Parathyroid adenoma (tissue), 2 donors: ENCODE data around the gene FJX1.

ENCODE experiments used
- H2AFZ ChIP-seq: fragments of 300-600 bp; sonication (generic); one replicate; pipeline ENCODE4 v1.7.0; 2017; ENCODE audit warnings: antibody characterized with exemption, mild to moderate bottlenecking
- H3K27ac ChIP-seq: fragments of 300-600 bp; sonication (generic); one replicate; pipeline ENCODE4 v1.7.0; 2017
- H3K27me3 ChIP-seq: fragments of 300-600 bp; sonication (generic); one replicate; pipeline ENCODE4 v1.7.0; 2017; ENCODE audit warnings: low read length; ENCODE audit not compliant: control insufficient read depth, insufficient read depth
- H3K36me3 ChIP-seq: fragments of 300-600 bp; sonication (generic); one replicate; pipeline ENCODE4 v1.7.0; 2017; ENCODE audit warnings: low read length; ENCODE audit not compliant: control insufficient read depth, insufficient read depth
- H3K4me1 ChIP-seq: fragments of 300-600 bp; sonication (generic); one replicate; pipeline ENCODE4 v1.7.0; 2017; ENCODE audit warnings: control low read depth
- H3K4me2 ChIP-seq: fragments of 300-600 bp; sonication (generic); one replicate; pipeline ENCODE4 v1.7.0; 2017; ENCODE audit warnings: low read length
- H3K4me3 ChIP-seq: fragments of 300-600 bp; sonication (generic); one replicate; pipeline ENCODE4 v1.7.0; 2017; ENCODE audit warnings: low read depth, low read length
- H3K79me2 ChIP-seq: fragments of 300-600 bp; sonication (generic); one replicate; pipeline ENCODE4 v1.7.0; 2017; ENCODE audit warnings: control low read depth
- H3K9ac ChIP-seq: fragments of 300-600 bp; sonication (generic); one replicate; pipeline ENCODE4 v1.7.0; 2017; ENCODE audit warnings: mild to moderate bottlenecking
- H3K9me3 ChIP-seq: fragments of 300-600 bp; sonication (generic); one replicate; pipeline ENCODE4 v1.7.0; 2017; ENCODE audit warnings: low read length; ENCODE audit not compliant: control insufficient read depth
- TF ChIP-seq, protein P1 (sequence below): fragments of 300-600 bp; sonication (generic); IDR thresholded peaks from one replicate; pipeline ENCODE4 v1.7.0; 2017; ENCODE audit warnings: antibody characterized with exemption, mild to moderate bottlenecking
- donor health status: primary hyperparathyroidism.

Gene FJX1

GRCh38 chr11:35631891-35632290 lies 13.6 kb downstream of the FJX1 start:
- H3K9me3 ChIP-seq = no peaks in the 10 kb centered on the region
- H3K27me3 ChIP-seq = no peaks in the 10 kb centered on the region
- no peak overlapping the region for H3K4me3 ChIP-seq
- no peak overlapping the region for H2AFZ ChIP-seq
- H3K4me1 ChIP-seq = no peaks in the 10 kb centered on the region
- TF ChIP-seq, protein P1, sequence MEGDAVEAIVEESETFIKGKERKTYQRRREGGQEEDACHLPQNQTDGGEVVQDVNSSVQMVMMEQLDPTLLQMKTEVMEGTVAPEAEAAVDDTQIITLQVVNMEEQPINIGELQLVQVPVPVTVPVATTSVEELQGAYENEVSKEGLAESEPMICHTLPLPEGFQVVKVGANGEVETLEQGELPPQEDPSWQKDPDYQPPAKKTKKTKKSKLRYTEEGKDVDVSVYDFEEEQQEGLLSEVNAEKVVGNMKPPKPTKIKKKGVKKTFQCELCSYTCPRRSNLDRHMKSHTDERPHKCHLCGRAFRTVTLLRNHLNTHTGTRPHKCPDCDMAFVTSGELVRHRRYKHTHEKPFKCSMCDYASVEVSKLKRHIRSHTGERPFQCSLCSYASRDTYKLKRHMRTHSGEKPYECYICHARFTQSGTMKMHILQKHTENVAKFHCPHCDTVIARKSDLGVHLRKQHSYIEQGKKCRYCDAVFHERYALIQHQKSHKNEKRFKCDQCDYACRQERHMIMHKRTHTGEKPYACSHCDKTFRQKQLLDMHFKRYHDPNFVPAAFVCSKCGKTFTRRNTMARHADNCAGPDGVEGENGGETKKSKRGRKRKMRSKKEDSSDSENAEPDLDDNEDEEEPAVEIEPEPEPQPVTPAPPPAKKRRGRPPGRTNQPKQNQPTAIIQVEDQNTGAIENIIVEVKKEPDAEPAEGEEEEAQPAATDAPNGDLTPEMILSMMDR = no peak
- H3K4me2 ChIP-seq = no peak overlapping the region
- no peak overlapping the region for H3K9ac ChIP-seq
- no peaks in the 10 kb centered on the region for H3K36me3 ChIP-seq
- H3K27ac ChIP-seq = no peak overlapping the region
- H3K79me2 ChIP-seq = no peaks in the 10 kb centered on the region

- H3K9me3 ChIP-seq = no peaks in the 10 kb centered on the region
- H3K27ac ChIP-seq = no peak overlapping the region
- no peaks in the 10 kb centered on the region for H3K4me1 ChIP-seq
- no peaks in the 10 kb centered on the region for H3K36me3 ChIP-seq
- TF ChIP-seq, protein P1 = no peak
- no peaks in the 10 kb centered on the region for H3K79me2 ChIP-seq
- no peak overlapping the region for H3K9ac ChIP-seq
- H3K4me3 ChIP-seq = no peak overlapping the region
- no peaks in the 10 kb centered on the region for H3K27me3 ChIP-seq
- no peak overlapping the region for H2AFZ ChIP-seq
- H3K4me2 ChIP-seq = no peak overlapping the region
These were observed 14.0 kb downstream of the FJX1 start for GRCh38 chr11:35632301-35632700.

DNA sequence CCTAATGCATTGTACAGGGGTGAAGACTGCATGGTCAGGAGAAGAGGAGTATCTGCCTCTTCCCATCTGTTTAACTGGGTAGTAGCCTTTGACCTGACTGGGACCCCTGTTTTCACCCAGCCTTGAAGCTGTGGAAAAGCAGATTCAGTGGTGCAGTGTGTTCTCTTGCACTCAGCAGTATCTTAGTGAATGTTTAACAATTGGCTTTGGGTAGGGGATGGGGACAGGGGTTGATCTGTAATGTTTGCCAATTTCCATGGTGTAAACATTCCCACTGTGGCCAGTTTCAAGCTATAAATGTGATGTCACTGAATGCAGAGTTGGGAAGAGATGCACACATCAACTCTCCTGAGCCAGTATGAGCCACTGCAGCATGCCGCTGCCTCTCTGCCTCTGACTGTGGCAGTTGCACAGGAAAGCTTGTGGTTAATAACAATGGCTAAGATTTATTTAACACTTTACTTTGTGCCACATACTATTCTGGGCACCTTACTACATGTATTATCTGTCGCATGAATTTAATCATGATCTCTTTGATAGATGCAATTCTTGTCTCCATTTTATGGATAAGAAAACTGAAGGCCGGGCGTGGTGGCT lies 15.7 kb downstream of the FJX1 start:
- Histone ChIP-seq H3K27me3 (no peaks in the 10 kb centered on the region), H2AFZ (no peak overlapping the region), H3K36me3 (no peaks in the 10 kb centered on the region), H3K4me3 (no peak overlapping the region), H3K9me3 (no peaks in the 10 kb centered on the region), H3K4me1 (no peaks in the 10 kb centered on the region), H3K79me2 (no peaks in the 10 kb centered on the region), H3K9ac (no peak overlapping the region), H3K4me2 (no peak overlapping the region), H3K27ac (no peak overlapping the region)
- TF ChIP-seq, protein P1 = no peak

DNA sequence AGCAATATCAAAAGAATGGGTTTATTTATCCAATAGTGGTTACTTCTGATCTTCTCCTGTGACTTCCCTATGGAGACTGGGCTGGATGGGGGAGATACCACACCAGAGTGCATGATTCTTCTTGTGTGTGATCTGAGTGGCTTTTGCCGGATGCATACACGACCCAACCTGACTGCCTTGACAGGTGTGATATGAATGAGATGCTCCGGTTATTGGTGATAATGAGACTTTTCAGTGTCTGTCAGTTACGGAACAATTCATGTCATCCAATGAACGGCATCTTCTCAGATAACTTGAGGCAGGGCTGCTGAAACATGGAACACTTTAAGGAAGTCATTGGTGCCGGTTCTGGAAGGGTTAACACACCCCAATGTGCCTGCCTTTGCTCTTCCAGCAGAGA lies 17.7 kb downstream of the FJX1 start:
- H3K4me1 ChIP-seq = no peaks in the 10 kb centered on the region
- H3K4me2 ChIP-seq = no peak overlapping the region
- no peak overlapping the region for H3K4me3 ChIP-seq
- no peaks in the 10 kb centered on the region for H3K27me3 ChIP-seq
- H2AFZ ChIP-seq = no peak overlapping the region
- H3K36me3 ChIP-seq = no peaks in the 10 kb centered on the region
- H3K9me3 ChIP-seq = no peaks in the 10 kb centered on the region
- H3K79me2 ChIP-seq = no peaks in the 10 kb centered on the region
- TF ChIP-seq, protein P1 = no peak
- H3K27ac ChIP-seq = no peak overlapping the region
- H3K9ac ChIP-seq = no peak overlapping the region

DNA sequence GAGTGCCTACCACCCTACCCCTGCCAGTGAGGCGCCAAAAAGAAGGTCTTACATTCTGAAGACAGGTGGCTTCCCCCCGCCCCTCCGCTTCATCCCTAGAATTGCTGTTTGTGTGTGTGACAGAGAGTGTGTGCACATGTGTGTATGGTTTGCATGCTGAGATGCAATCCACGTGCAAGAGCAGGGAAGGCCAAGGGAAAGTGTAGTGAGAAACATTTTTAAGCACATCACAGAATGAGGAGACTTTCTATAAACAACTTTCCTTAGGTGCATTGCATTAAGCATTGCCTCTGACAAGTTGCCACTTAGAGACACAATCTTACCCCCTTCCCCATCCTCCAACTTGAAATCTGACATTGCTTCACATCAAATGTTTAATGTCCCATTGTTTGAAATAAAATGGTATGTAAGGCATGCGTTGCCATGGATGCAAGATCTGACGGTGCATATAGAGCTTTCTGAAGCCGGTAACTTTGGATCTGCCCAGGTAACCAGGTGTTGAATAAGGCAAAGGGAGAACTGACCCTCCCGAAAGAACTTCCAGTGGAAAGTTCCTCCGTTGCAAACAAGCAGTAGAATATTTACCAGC lies 21.4 kb downstream of the FJX1 start:
- H3K79me2 ChIP-seq = no peaks in the 10 kb centered on the region
- H3K9ac ChIP-seq = no peak overlapping the region
- no peak overlapping the region for H3K4me3 ChIP-seq
- TF ChIP-seq, protein P1 = no peak
- H3K36me3 ChIP-seq = no peaks in the 10 kb centered on the region
- H2AFZ ChIP-seq = no peak overlapping the region
- H3K27ac ChIP-seq = no peak overlapping the region
- H3K4me2 ChIP-seq = no peak overlapping the region
- H3K4me1 ChIP-seq = no peaks in the 10 kb centered on the region
- H3K9me3 ChIP-seq = no peaks in the 10 kb centered on the region
- no peaks in the 10 kb centered on the region for H3K27me3 ChIP-seq
